ENCODE results near the gene ARRB2.

GRCh38 chr17:4672751-4673150 lies 37.7 kb upstream of the ARRB2 start:
- TF ChIP-seq, protein P1, sequence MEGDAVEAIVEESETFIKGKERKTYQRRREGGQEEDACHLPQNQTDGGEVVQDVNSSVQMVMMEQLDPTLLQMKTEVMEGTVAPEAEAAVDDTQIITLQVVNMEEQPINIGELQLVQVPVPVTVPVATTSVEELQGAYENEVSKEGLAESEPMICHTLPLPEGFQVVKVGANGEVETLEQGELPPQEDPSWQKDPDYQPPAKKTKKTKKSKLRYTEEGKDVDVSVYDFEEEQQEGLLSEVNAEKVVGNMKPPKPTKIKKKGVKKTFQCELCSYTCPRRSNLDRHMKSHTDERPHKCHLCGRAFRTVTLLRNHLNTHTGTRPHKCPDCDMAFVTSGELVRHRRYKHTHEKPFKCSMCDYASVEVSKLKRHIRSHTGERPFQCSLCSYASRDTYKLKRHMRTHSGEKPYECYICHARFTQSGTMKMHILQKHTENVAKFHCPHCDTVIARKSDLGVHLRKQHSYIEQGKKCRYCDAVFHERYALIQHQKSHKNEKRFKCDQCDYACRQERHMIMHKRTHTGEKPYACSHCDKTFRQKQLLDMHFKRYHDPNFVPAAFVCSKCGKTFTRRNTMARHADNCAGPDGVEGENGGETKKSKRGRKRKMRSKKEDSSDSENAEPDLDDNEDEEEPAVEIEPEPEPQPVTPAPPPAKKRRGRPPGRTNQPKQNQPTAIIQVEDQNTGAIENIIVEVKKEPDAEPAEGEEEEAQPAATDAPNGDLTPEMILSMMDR (IDR thresholded peaks at IDR 0.05; ENCODE audit: low read depth, low read length, missing input control): no peak
- TF ChIP-seq SP1 (IDR thresholded peaks at IDR 0.05): no peak
- no peak for TF ChIP-seq JUND (IDR thresholded peaks at IDR 0.05)
- TF ChIP-seq YY1 (IDR thresholded peaks at IDR 0.05): no peak
- TF ChIP-seq RAD21 (IDR thresholded peaks at IDR 0.05): no peak
- TF ChIP-seq, protein P2, sequence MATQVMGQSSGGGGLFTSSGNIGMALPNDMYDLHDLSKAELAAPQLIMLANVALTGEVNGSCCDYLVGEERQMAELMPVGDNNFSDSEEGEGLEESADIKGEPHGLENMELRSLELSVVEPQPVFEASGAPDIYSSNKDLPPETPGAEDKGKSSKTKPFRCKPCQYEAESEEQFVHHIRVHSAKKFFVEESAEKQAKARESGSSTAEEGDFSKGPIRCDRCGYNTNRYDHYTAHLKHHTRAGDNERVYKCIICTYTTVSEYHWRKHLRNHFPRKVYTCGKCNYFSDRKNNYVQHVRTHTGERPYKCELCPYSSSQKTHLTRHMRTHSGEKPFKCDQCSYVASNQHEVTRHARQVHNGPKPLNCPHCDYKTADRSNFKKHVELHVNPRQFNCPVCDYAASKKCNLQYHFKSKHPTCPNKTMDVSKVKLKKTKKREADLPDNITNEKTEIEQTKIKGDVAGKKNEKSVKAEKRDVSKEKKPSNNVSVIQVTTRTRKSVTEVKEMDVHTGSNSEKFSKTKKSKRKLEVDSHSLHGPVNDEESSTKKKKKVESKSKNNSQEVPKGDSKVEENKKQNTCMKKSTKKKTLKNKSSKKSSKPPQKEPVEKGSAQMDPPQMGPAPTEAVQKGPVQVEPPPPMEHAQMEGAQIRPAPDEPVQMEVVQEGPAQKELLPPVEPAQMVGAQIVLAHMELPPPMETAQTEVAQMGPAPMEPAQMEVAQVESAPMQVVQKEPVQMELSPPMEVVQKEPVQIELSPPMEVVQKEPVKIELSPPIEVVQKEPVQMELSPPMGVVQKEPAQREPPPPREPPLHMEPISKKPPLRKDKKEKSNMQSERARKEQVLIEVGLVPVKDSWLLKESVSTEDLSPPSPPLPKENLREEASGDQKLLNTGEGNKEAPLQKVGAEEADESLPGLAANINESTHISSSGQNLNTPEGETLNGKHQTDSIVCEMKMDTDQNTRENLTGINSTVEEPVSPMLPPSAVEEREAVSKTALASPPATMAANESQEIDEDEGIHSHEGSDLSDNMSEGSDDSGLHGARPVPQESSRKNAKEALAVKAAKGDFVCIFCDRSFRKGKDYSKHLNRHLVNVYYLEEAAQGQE (IDR thresholded peaks at IDR 0.05): no peak
- TF ChIP-seq GABPA (IDR thresholded peaks at IDR 0.05 in 1 of 2, conservative IDR thresholded peaks at IDR 0.05 in 1 of 2): no peak
- no peak for TF ChIP-seq EGR1 (IDR thresholded peaks at IDR 0.05; ENCODE audit: low read depth in 2 of 2)
- TF ChIP-seq, protein P3, sequence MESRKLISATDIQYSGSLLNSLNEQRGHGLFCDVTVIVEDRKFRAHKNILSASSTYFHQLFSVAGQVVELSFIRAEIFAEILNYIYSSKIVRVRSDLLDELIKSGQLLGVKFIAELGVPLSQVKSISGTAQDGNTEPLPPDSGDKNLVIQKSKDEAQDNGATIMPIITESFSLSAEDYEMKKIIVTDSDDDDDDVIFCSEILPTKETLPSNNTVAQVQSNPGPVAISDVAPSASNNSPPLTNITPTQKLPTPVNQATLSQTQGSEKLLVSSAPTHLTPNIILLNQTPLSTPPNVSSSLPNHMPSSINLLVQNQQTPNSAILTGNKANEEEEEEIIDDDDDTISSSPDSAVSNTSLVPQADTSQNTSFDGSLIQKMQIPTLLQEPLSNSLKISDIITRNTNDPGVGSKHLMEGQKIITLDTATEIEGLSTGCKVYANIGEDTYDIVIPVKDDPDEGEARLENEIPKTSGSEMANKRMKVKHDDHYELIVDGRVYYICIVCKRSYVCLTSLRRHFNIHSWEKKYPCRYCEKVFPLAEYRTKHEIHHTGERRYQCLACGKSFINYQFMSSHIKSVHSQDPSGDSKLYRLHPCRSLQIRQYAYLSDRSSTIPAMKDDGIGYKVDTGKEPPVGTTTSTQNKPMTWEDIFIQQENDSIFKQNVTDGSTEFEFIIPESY (IDR thresholded peaks at IDR 0.05): no peak
- TF ChIP-seq TAF1 (conservative IDR thresholded peaks at IDR 0.05): no peak
